OCI-LY7 (cell line): ENCODE measurements around the gene TBX5. TPM values are rescaled to one million over a fixed set of nuclear protein-coding genes. Genes with fewer than 3 reads are reported as not detected.

Source experiments
- BruUV-seq: library from RNA; stranded (reverse); fragments of 400-500 nt; replicated peaks from 2 replicates; lab custom pipeline; 2021; lab: Mats Ljungman, UMichigan
- CTCF ChIA-PET: fragments of 300-600 bp; sonication (Branson Sonifier 250); formaldehyde crosslinking; loops from one replicate; lab custom pipeline; 2022; ENCODE audit warnings: antibody characterized with exemption; ENCODE audit not compliant: unreplicated experiment; lab: Charles Lee
- POLR2A ChIA-PET: fragments of 300-600 bp; sonication (Branson Sonifier 250); formaldehyde crosslinking; loops from one replicate; lab custom pipeline; 2022; ENCODE audit warnings: antibody characterized with exemption; lab: Charles Lee
- DNase-seq: peaks from one replicate; pipeline ENCODE4 v3.0.0-alpha.2; 2015; ENCODE audit warnings: low spot score
- H2AFZ ChIP-seq: fragments of 200-600 bp; sonication (generic), shearing (Covaris generic); 2 replicates; pipeline ENCODE4 v1.6.1; 2014; ENCODE audit warnings: mild to moderate bottlenecking, antibody characterized with exemption, low read length, moderate library complexity
- H3K27ac ChIP-seq: fragments of 200-600 bp; sonication (generic); 2 replicates; pipeline ENCODE4 v1.5.1; 2014; ENCODE audit warnings: mixed run types, low read depth, mild to moderate bottlenecking, moderate library complexity, low read length, inconsistent platforms; ENCODE audit not compliant: poor library complexity, severe bottlenecking
- H3K36me3 ChIP-seq: fragments of 200-600 bp; sonication (generic); 2 replicates; pipeline ENCODE4 v1.6.1; 2014; ENCODE audit warnings: mild to moderate bottlenecking, antibody characterized with exemption, low read length, moderate library complexity, mixed read lengths; ENCODE audit not compliant: insufficient read depth
- H3K4me1 ChIP-seq: fragments of 200-600 bp; sonication (generic); 2 replicates; pipeline ENCODE4 v1.5.1; 2014; ENCODE audit warnings: mild to moderate bottlenecking, low read length; ENCODE audit not compliant: insufficient read depth, poor library complexity, severe bottlenecking
- H3K4me2 ChIP-seq: fragments of 200-600 bp; sonication (generic); 2 replicates; pipeline ENCODE4 v1.6.1; 2014; ENCODE audit warnings: mild to moderate bottlenecking, low read length
- H3K4me3 ChIP-seq: fragments of 200-600 bp; sonication (generic); 2 replicates; pipeline ENCODE4 v1.5.1; 2014; ENCODE audit warnings: mild to moderate bottlenecking, low read depth, low read length; ENCODE audit not compliant: poor library complexity, severe bottlenecking
- H3K79me2 ChIP-seq: fragments of 200-600 bp; sonication (generic); 2 replicates; pipeline ENCODE4 v1.6.1; 2016; ENCODE audit warnings: low read depth, mild to moderate bottlenecking, low read length, moderate library complexity, mixed read lengths; ENCODE audit not compliant: insufficient read depth
- H3K9me2 ChIP-seq: fragments of 200-600 bp; sonication (generic); 2 replicates; pipeline ENCODE4 v1.6.1; 2016; ENCODE audit warnings: mild to moderate bottlenecking, low read length, mixed read lengths; ENCODE audit not compliant: insufficient read depth
- H3K9me3 ChIP-seq: fragments of 200-600 bp; sonication (generic); 2 replicates; pipeline ENCODE4 v1.6.1; 2014; ENCODE audit warnings: mild to moderate bottlenecking, mixed run types, low read length, mixed read lengths
- H4K20me1 ChIP-seq: fragments of 200-600 bp; sonication (generic); 2 replicates; pipeline ENCODE4 v1.6.1; 2014; ENCODE audit warnings: mild to moderate bottlenecking, antibody characterized with exemption, low read length, moderate library complexity, mixed read lengths; ENCODE audit not compliant: insufficient read depth
- EZH2phosphoT487 ChIP-seq: fragments of 200-600 bp; sonication (generic); IDR thresholded peaks from 2 replicates; pipeline ENCODE4 v1.6.1; 2018; ENCODE audit warnings: low read depth, borderline replicate concordance, mild to moderate bottlenecking, mixed run types, antibody characterized with exemption, low read length, moderate library complexity, mixed read lengths
- intact Hi-C: fragments of 100-400 bp; cut with micrococcal nuclease; formaldehyde crosslinking; loops from one replicate; pipeline ENCODE4 v1.10.0; 2022; ENCODE audit not compliant: unreplicated experiment
- total RNA-seq, 2 experiments: library from RNA; depleted of rRNA in 1 of 2; stranded (reverse); fragments of >200 nt in 1 of 2; shearing (Covaris generic) in 1 of 2; gene quantifications; 2 replicates each; pipeline ENCODE4 v1.2.3, GENCODE V29; 2014 to 2022
- TF ChIP-seq, protein P1 (sequence below): fragments of 200-600 bp; sonication (generic); conservative IDR thresholded peaks from 2 replicates; pipeline ENCODE4 v1.5.1; 2014; ENCODE audit warnings: mild to moderate bottlenecking, antibody characterized with exemption, low read length, moderate library complexity, mixed read lengths

TBX5 gene
- total RNA-seq, 2 experiments from 2014 or later: not detected

DNA sequence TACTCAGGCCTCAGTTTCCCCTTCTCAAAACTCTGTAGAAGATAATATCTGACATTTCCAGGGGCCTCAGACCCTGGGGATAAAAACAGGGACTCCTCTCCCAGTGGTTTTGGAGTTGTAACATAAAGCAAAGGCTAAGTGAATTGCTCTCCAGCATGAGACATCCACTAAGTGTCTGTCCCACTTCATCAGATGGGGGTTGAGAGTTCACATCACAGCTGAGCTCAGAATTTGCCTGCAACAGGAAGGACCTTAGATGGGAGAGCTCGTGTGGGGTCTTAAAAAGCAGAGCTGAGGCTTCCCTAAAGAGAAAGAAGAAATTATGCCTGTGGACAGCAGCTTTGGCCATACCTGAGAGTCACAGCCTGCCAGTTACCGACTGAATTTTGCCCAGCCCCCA, 61.1 kb downstream of the TBX5 start:
- H3K9me2 ChIP-seq: no peaks in the 10 kb centered on the region
- H4K20me1 ChIP-seq: no peaks in the 10 kb centered on the region
- no TSS peak for BruUV-seq
- no peaks in the 10 kb centered on the region for H3K9me3 ChIP-seq
- intact Hi-C loops: no loop called here
- DNase-seq: no peak
- TF ChIP-seq, protein P1, sequence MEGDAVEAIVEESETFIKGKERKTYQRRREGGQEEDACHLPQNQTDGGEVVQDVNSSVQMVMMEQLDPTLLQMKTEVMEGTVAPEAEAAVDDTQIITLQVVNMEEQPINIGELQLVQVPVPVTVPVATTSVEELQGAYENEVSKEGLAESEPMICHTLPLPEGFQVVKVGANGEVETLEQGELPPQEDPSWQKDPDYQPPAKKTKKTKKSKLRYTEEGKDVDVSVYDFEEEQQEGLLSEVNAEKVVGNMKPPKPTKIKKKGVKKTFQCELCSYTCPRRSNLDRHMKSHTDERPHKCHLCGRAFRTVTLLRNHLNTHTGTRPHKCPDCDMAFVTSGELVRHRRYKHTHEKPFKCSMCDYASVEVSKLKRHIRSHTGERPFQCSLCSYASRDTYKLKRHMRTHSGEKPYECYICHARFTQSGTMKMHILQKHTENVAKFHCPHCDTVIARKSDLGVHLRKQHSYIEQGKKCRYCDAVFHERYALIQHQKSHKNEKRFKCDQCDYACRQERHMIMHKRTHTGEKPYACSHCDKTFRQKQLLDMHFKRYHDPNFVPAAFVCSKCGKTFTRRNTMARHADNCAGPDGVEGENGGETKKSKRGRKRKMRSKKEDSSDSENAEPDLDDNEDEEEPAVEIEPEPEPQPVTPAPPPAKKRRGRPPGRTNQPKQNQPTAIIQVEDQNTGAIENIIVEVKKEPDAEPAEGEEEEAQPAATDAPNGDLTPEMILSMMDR: no peak
- TF ChIP-seq EZH2phosphoT487: no peak
- no peak overlapping the region for H3K27ac ChIP-seq
- H3K36me3 ChIP-seq: no peaks in the 10 kb centered on the region
- no peaks in the 10 kb centered on the region for H3K79me2 ChIP-seq
- CTCF ChIA-PET: no interaction called here
- no peak overlapping the region for H2AFZ ChIP-seq
- POLR2A ChIA-PET: no interaction called here
- no peaks in the 10 kb centered on the region for H3K4me1 ChIP-seq
- H3K4me3 ChIP-seq: no peak overlapping the region
- no peak overlapping the region for H3K4me2 ChIP-seq

DNA sequence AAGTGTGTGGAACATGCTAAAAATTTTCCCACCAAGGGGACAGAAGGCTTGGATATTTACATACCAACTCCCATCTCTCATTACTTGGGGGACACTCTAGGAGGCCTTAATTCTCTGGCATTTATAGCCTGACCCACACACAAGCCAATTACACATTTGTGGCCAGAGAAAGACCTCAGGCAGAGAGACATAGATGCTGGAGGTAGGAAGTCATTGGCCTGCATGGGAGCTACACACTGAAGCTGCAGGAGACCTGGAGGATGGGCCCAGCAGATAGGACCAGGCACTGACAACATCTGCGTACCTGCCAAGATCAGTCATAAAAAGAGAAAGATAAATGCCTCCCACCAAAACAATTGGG, 61.7 kb downstream of the TBX5 start:
- POLR2A ChIA-PET: no interaction called here
- H3K27ac ChIP-seq: no peak overlapping the region
- no peaks in the 10 kb centered on the region for H3K36me3 ChIP-seq
- no peaks in the 10 kb centered on the region for H3K79me2 ChIP-seq
- no peak overlapping the region for H2AFZ ChIP-seq
- no peaks in the 10 kb centered on the region for H3K4me1 ChIP-seq
- no peaks in the 10 kb centered on the region for H4K20me1 ChIP-seq
- CTCF ChIA-PET: no interaction called here
- TF ChIP-seq, protein P1: no peak
- no peak for TF ChIP-seq EZH2phosphoT487
- no peaks in the 10 kb centered on the region for H3K9me2 ChIP-seq
- DNase-seq: no peak
- intact Hi-C loops: no loop called here
- BruUV-seq: no TSS peak
- H3K4me3 ChIP-seq: no peak overlapping the region
- no peaks in the 10 kb centered on the region for H3K9me3 ChIP-seq
- H3K4me2 ChIP-seq: no peak overlapping the region

DNA sequence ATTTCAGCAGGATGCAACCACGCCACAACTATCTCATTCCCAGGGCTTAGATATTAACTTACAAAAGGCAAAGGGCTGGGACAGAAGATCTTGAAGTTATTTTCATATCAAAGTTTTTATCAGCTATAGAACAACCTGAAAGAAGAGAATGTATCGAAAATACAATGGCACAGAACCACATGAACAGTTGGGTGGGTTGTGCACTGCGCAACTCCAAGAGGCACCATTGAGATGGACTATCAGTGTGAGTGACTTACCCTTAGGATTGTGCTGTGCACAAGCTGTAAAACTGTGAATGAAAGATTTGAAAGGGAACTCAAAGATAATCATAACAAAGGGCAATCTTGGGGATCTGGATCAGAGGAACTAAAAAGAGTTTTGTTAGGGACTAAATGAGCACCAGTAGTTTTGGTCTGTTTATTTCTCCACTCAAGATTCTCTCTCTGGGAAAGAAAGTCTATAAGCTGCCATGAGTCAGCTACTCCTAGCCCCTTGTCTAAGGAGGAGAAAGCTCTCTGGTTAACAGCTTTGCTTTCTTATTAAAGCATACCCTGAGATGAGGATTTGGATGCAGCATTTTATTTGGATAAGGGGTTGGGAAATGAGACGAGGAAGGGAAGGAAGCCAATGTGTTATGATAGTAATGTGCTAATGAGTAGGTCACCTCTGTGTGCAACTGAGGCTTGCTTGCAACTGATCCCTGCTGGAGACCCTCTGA, 62.2 kb downstream of the TBX5 start:
- Histone ChIP-seq H3K27ac (no peak overlapping the region), H3K9me2 (no peaks in the 10 kb centered on the region), H4K20me1 (no peaks in the 10 kb centered on the region), H3K4me2 (no peak overlapping the region), H3K9me3 (no peaks in the 10 kb centered on the region), H2AFZ (no peak overlapping the region), H3K36me3 (no peaks in the 10 kb centered on the region), H3K79me2 (no peaks in the 10 kb centered on the region), H3K4me3 (no peak overlapping the region), H3K4me1 (no peaks in the 10 kb centered on the region)
- POLR2A ChIA-PET: interaction anchor here (0.6 kb wide), 2 partner anchors 181 to 536 kb away, joined by 3 to 8 read pairs; no protein-coding TSS in a partner anchor
- CTCF ChIA-PET: no interaction called here
- no peak for DNase-seq
- BruUV-seq: no TSS peak
- intact Hi-C loops: no loop called here
- TF ChIP-seq EZH2phosphoT487: no peak
- TF ChIP-seq, protein P1: no peak
